Fibroblast of mammary gland (primary cell): ENCODE measurements around the gene PSG3.
"Not testable (repeated sequence)": the region's sequence is repeated elsewhere in the genome, so short reads cannot be mapped to it uniquely, and the experiment has no call there.

Experiments
- DNase-seq: peaks from one replicate; pipeline ENCODE4 v3.0.0-alpha.2; 2010; ENCODE audit warnings: low read depth
- H3K4me3 ChIP-seq: 2 replicates; pipeline ENCODE4 v1.5.1; 2011; ENCODE audit warnings: low read depth, mild to moderate bottlenecking, low read length, moderate library complexity; ENCODE audit not compliant: control insufficient read depth
- TF ChIP-seq, protein P1 (sequence below): conservative IDR thresholded peaks from 2 replicates; pipeline ENCODE4 v1.5.1; 2011; ENCODE audit warnings: low read depth, low read length, inconsistent platforms; ENCODE audit not compliant: control insufficient read depth, insufficient read depth

The PSG3 gene

GRCh38 chr19:42693760-42694350 lies 46.4 kb downstream of the PSG3 start:
- TF ChIP-seq, protein P1, sequence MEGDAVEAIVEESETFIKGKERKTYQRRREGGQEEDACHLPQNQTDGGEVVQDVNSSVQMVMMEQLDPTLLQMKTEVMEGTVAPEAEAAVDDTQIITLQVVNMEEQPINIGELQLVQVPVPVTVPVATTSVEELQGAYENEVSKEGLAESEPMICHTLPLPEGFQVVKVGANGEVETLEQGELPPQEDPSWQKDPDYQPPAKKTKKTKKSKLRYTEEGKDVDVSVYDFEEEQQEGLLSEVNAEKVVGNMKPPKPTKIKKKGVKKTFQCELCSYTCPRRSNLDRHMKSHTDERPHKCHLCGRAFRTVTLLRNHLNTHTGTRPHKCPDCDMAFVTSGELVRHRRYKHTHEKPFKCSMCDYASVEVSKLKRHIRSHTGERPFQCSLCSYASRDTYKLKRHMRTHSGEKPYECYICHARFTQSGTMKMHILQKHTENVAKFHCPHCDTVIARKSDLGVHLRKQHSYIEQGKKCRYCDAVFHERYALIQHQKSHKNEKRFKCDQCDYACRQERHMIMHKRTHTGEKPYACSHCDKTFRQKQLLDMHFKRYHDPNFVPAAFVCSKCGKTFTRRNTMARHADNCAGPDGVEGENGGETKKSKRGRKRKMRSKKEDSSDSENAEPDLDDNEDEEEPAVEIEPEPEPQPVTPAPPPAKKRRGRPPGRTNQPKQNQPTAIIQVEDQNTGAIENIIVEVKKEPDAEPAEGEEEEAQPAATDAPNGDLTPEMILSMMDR = peak; percentile 72
- DNase-seq = peak; percentile 46

DNA sequence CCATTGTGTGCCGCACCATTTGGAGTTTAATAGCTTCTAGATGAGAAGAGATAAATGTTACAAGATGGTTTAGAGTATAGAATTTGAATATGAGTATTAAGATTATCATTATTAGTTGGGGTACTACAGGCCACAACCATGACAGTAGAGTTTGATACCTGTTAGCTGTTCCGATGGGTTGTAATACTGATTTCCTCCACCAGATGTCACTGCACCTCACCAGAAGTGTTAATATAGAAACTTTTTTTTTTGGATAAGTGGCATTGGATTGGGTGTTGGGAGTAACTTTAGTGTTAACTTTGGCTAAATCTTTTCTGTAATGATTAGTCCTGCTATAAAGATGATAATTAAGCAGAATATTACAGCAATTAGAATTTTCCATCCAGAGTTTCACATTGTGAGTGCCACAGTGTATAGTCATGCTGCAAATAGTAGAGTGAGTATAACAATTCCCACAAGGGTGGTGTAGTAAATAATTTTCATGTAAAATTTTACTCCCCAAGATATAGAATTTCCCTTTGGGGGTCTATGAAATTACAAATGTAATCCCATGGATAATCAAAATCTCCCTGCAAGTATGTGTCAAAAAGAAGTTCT lies 56.3 kb downstream of the PSG3 start:
- no peak overlapping the region for H3K4me3 ChIP-seq
- peak; percentile 39 for DNase-seq
- TF ChIP-seq, protein P1 = peak; percentile 71

More at GRCh38 chr19:42693760-42694350, 46.4 kb downstream of the PSG3 start:
- H3K4me3 ChIP-seq = no peak overlapping the region

- DNase-seq, H3K4me3 ChIP-seq: not testable (repeated sequence)
Measured at GRCh38 chr19:42676326-42676725, 64.0 kb downstream of the PSG3 start.

DNA sequence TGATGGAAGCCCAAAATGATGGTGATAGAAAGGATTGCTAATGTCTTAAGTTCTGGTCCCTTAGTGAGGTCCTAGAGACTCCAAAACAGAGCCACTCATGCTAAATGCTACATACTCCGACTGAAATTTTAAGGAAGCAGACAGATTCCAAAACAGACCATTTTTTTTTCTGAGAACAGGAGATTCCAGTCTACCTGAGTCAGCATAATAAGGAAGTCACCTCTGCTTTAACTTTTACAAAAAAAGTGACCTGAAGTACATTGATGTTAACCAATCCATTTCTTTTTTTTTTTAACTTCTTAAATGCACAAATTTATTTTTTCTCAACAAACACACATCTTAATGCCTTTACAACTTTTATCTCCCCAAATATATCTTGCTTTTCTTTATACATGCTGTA lies 65.7 kb downstream of the PSG3 start:
- not testable (repeated sequence) for H3K4me3 ChIP-seq, DNase-seq
